BLaER1 treated with 17β-estradiol and CSF1 and Interleukin-3, amounts not matched to agents 10 nM and 100 nM (cell line): ENCODE measurements around the gene PSAP.

ENCODE experiments used
- H3K27ac ChIP-seq, 11 experiments: shearing (Covaris generic); formaldehyde crosslinking; 2 replicates each; pipeline ENCODE4 v1.8.1; 2022
- H3K27me3 ChIP-seq, 11 experiments: shearing (Covaris generic); formaldehyde crosslinking; 2 replicates each; pipeline ENCODE4 v1.8.1; 2022
- H3K36me3 ChIP-seq, 11 experiments: shearing (Covaris generic); formaldehyde crosslinking; 2 replicates each; pipeline ENCODE4 v1.8.1; 2022
- H3K4me1 ChIP-seq, 10 experiments: shearing (Covaris generic); formaldehyde crosslinking; 2 replicates each; pipeline ENCODE4 v1.8.1; 2022
- H3K4me2 ChIP-seq, 11 experiments: shearing (Covaris generic); formaldehyde crosslinking; 2 replicates each; pipeline ENCODE4 v1.8.1; 2022
- H3K4me3 ChIP-seq, 10 experiments: shearing (Covaris generic); formaldehyde crosslinking; 2 replicates each; pipeline ENCODE4 v1.8.1; 2022
- H3K9ac ChIP-seq, 11 experiments: shearing (Covaris generic); formaldehyde crosslinking; 2 replicates each; pipeline ENCODE4 v1.8.1; 2022
- H3K9me3 ChIP-seq, 11 experiments: shearing (Covaris generic); formaldehyde crosslinking; replicated peaks in 1 of 11; 2 replicates each; pipeline ENCODE4 v1.8.1; 2022
- H4K20me1 ChIP-seq, 11 experiments: shearing (Covaris generic); formaldehyde crosslinking; 2 replicates each; pipeline ENCODE4 v1.8.1; 2022
- Cebpa-rat ChIP-seq, 11 experiments: shearing (Covaris generic); IDR thresholded peaks; 2 replicates each; pipeline ENCODE4 v1.8.1; 2022

The PSAP gene

GRCh38 chr10:71844084-71844483 lies 7.0 kb downstream of the PSAP start:
- peaks cover 100% of the 10 kb centered on the region in 11 experiments for H4K20me1 ChIP-seq
- H3K27me3 ChIP-seq, result no peaks in the 10 kb centered on the region
- H3K9me3 ChIP-seq, result no peaks in the 10 kb centered on the region
- H3K27ac ChIP-seq, result no peak overlapping the region; a peak in 1 of 22 replicates
- peaks cover 0 to 100% (median 88%) of the 10 kb centered on the region in 11 experiments; a peak in 18 of 22 replicates for H3K36me3 ChIP-seq
- H3K4me1 ChIP-seq, result peaks cover 69 to 100% (median 93%) of the 10 kb centered on the region in 10 experiments
- H3K4me3 ChIP-seq, result peak overlapping the region in 3 of 10 experiments; percentile 22 to 98 (median 92); a peak in 5 of 20 replicates
- H3K9ac ChIP-seq, result peak overlapping the region in 2 of 11 experiments; percentile 96 to 97; a peak in 2 of 22 replicates
- peak overlapping the region in 8 of 11 experiments; percentile 14 to 99 (median 96); a peak in 14 of 22 replicates for H3K4me2 ChIP-seq
- TF ChIP-seq Cebpa-rat (IDR thresholded peaks at IDR 0.05), result no peak

- peak overlapping the region in 6 of 10 experiments; percentile 5 to 98 (median 33); a peak in 8 of 20 replicates for H3K4me3 ChIP-seq
- no peaks in the 10 kb centered on the region for H3K9me3 ChIP-seq
- H3K4me1 ChIP-seq, result peaks cover 69 to 100% (median 98%) of the 10 kb centered on the region in 10 experiments
- H3K27ac ChIP-seq, result peak overlapping the region in 3 of 11 experiments; percentile 5 to 26 (median 10); a peak in 4 of 22 replicates
- peaks cover 0 to 100% (median 85%) of the 10 kb centered on the region in 11 experiments; a peak in 20 of 22 replicates for H3K36me3 ChIP-seq
- peak overlapping the region; percentile 56 to 99 (median 94) for H3K4me2 ChIP-seq
- H3K27me3 ChIP-seq, result peaks cover 0 to 5% (median 0%) of the 10 kb centered on the region in 11 experiments; a peak in 1 of 22 replicates
- peaks cover 100% of the 10 kb centered on the region in 11 experiments for H4K20me1 ChIP-seq
- H3K9ac ChIP-seq, result peak overlapping the region in 4 of 11 experiments; percentile 2 to 97 (median 54); a peak in 4 of 22 replicates
- TF ChIP-seq Cebpa-rat (IDR thresholded peaks at IDR 0.05), result no peak
These were observed 8.0 kb downstream of the PSAP start for GRCh38 chr10:71842856-71843686.

DNA sequence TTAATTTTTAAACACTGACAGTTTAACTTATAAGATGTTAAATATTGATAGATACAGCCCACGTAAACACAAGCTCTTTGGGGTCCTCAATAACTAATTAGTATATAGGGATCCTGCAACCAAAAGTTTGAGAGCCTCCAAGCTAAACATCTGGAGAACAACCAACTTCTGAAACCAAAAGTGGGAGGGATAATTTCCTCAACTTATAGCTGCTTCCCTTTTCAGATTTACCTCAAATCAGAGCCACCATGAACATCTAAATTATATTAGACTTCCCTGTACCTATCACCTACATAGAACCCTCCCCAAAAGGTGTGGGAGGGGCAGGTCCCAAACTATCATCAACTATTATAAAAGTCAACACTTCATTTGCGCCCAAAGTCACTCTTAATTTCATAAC lies 8.6 kb downstream of the PSAP start:
- peaks cover 0 to 8% (median 0%) of the 10 kb centered on the region in 11 experiments; a peak in 1 of 22 replicates for H3K27me3 ChIP-seq
- H3K4me3 ChIP-seq, result peak overlapping the region in 5 of 10 experiments; percentile 10 to 98 (median 33); a peak in 5 of 20 replicates
- H3K4me2 ChIP-seq, result peak overlapping the region; percentile 56 to 99 (median 94); a peak in 21 of 22 replicates
- H3K36me3 ChIP-seq, result peaks cover 0 to 100% (median 85%) of the 10 kb centered on the region in 11 experiments; a peak in 20 of 22 replicates
- no peak for TF ChIP-seq Cebpa-rat (IDR thresholded peaks at IDR 0.05)
- H4K20me1 ChIP-seq, result peaks cover 100% of the 10 kb centered on the region in 11 experiments
- H3K9me3 ChIP-seq, result no peaks in the 10 kb centered on the region
- peak overlapping the region in 1 of 11 experiments; percentile 10; a peak in 1 of 22 replicates for H3K27ac ChIP-seq
- H3K4me1 ChIP-seq, result peaks cover 69 to 100% (median 100%) of the 10 kb centered on the region in 10 experiments
- H3K9ac ChIP-seq, result peak overlapping the region in 2 of 11 experiments; percentile 96 to 97; a peak in 3 of 22 replicates

DNA sequence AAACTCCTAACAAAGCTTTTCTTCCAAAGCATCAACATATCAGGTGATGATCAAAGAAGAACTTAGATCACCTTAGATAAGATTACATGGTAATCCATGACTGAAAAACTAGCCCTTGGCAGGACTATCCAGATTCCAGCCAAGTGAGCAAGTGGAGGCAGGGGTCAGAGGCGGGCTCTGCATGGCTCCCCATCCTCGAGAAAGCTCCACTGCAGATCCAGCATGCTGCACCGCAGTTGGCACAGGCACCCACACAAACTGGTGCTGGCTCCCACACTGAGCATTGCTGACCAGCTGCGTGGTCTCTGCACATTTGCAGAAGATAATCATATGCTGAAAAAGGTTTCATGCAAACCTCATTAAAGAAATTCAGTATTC lies 10.1 kb downstream of the PSAP start:
- Histone ChIP-seq H3K4me1 (peaks cover 78 to 100% (median 98%) of the 10 kb centered on the region in 10 experiments), H3K9ac (peak overlapping the region in 8 of 11 experiments; percentile 29 to 79 (median 44); a peak in 12 of 22 replicates), H4K20me1 (peaks cover 88 to 100% (median 98%) of the 10 kb centered on the region in 11 experiments)

DNA sequence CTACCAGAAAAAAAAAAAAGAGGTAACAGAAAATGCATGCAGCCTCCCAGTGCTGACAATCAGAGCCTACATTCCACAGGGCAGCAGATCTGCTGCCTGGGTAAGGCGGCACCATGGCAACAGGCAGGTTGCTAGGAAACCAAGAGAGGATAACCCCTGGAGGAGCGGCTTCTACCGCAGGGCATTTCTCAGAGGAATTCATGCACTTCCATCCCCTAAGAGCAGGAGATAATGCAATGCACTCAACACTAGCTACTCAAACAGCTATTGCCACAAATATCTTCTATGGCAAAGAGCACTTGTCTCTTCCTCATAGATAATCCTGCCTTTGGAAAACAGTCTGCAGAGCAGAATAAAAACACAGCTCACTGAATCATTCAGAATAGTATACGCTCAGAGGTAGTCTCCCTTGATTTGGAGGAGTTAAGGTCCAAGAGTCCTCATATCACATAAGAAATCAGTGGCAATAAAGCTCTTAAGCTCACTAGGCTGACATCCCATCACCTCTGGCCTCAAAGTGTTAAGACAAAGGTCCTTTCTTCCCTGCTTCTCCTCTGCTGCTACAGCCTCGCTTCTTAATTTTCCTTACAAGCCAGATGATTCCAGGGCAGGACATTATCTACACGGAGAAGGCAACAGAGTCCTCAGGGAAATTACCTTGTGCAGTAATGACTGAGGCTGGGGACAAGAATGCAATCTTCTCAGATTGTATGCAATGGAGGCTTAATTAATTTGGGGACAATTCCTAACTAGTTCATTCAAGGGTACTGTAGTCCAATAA lies 10.7 kb downstream of the PSAP start:
- Histone ChIP-seq H4K20me1 (peaks cover 86 to 100% (median 98%) of the 10 kb centered on the region in 11 experiments), H3K4me3 (peak overlapping the region in 8 of 10 experiments; percentile 4 to 48 (median 30); a peak in 14 of 20 replicates), H3K4me2 (peak overlapping the region; percentile 85 to 99 (median 94)), H3K9me3 (no peaks in the 10 kb centered on the region), H3K9ac (peak overlapping the region in 9 of 11 experiments; percentile 29 to 79 (median 39); a peak in 13 of 22 replicates), H3K27ac (peak overlapping the region in 7 of 11 experiments; percentile 7 to 82 (median 36); a peak in 11 of 22 replicates), H3K36me3 (peaks cover 0 to 90% (median 65%) of the 10 kb centered on the region in 11 experiments; a peak in 20 of 22 replicates), H3K27me3 (peaks cover 0 to 8% (median 0%) of the 10 kb centered on the region in 11 experiments; a peak in 1 of 22 replicates), H3K4me1 (peaks cover 83 to 100% (median 98%) of the 10 kb centered on the region in 10 experiments)
- TF ChIP-seq Cebpa-rat (IDR thresholded peaks at IDR 0.05), result no peak

More for the DNA sequence above, 10.1 kb downstream of the PSAP start:
- Histone ChIP-seq H3K9me3 (no peaks in the 10 kb centered on the region), H3K36me3 (peaks cover 0 to 92% (median 71%) of the 10 kb centered on the region in 11 experiments; a peak in 20 of 22 replicates), H3K4me3 (peak overlapping the region in 7 of 10 experiments; percentile 4 to 48 (median 35); a peak in 9 of 20 replicates), H3K27me3 (peaks cover 0 to 8% (median 0%) of the 10 kb centered on the region in 11 experiments; a peak in 1 of 22 replicates), H3K27ac (peak overlapping the region in 5 of 11 experiments; percentile 7 to 82 (median 36); a peak in 6 of 22 replicates), H3K4me2 (peak overlapping the region; percentile 85 to 99 (median 94))
- TF ChIP-seq Cebpa-rat (IDR thresholded peaks at IDR 0.05), result no peak

GRCh38 chr10:71838264-71839211 lies 12.5 kb downstream of the PSAP start:
- H3K4me1 ChIP-seq, result peaks cover 97 to 100% (median 99%) of the 10 kb centered on the region in 10 experiments
- no peak for TF ChIP-seq Cebpa-rat (IDR thresholded peaks at IDR 0.05)
- H3K9ac ChIP-seq, result peak overlapping the region in 8 of 11 experiments; percentile 71 to 82 (median 79); a peak in 13 of 22 replicates
- peak overlapping the region in 7 of 10 experiments; percentile 10 to 62 (median 43); a peak in 12 of 20 replicates for H3K4me3 ChIP-seq
- H3K4me2 ChIP-seq, result peak overlapping the region; percentile 85 to 99 (median 94)
- peaks cover 10 to 90% (median 63%) of the 10 kb centered on the region in 11 experiments; a peak in 21 of 22 replicates for H3K36me3 ChIP-seq
- peaks cover 79 to 100% (median 98%) of the 10 kb centered on the region in 11 experiments for H4K20me1 ChIP-seq
- peak overlapping the region in 8 of 11 experiments; percentile 64 to 92 (median 87); a peak in 13 of 22 replicates for H3K27ac ChIP-seq
- H3K27me3 ChIP-seq, result peaks cover 0 to 13% (median 0%) of the 10 kb centered on the region in 11 experiments; a peak in 2 of 22 replicates
- H3K9me3 ChIP-seq, result no peaks in the 10 kb centered on the region
